IMR-90 (cell line): ENCODE measurements around the gene STAM.

Experiments used
- BHLHE40 ChIP-seq: fragments of 150-350 bp; IDR thresholded peaks from 2 replicates; pipeline ENCODE4 v1.6.1; 2016; ENCODE audit warnings: mild to moderate bottlenecking, low read depth, low read length
- CEBPB ChIP-seq: IDR thresholded peaks from 2 replicates; pipeline ENCODE4 v1.6.1; 2012; ENCODE audit warnings: low read depth, low read length, improper control_type of control experiment
- CHD1 ChIP-seq: IDR thresholded peaks from 2 replicates; pipeline ENCODE4 v1.6.1; 2012; ENCODE audit warnings: low read depth, low read length, improper control_type of control experiment
- FOS ChIP-seq: fragments of 150-350 bp; IDR thresholded peaks from 2 replicates; pipeline ENCODE4 v1.6.1; 2016; ENCODE audit warnings: low read depth, low read length
- MAFK ChIP-seq: IDR thresholded peaks from 2 replicates; pipeline ENCODE4 v1.6.1; 2012; ENCODE audit warnings: low read depth, low read length, improper control_type of control experiment
- MAZ ChIP-seq: IDR thresholded peaks from 2 replicates; pipeline ENCODE4 v1.6.1; 2012; ENCODE audit warnings: low read depth, mild to moderate bottlenecking, low read length, improper control_type of control experiment, moderate library complexity, borderline replicate concordance
- MXI1 ChIP-seq: IDR thresholded peaks from 2 replicates; pipeline ENCODE4 v1.6.1; 2012; ENCODE audit warnings: low read depth, mild to moderate bottlenecking, low read length, moderate library complexity, borderline replicate concordance
- POLR2A ChIP-seq: IDR thresholded peaks from 2 replicates; pipeline ENCODE4 v1.6.1; 2012; ENCODE audit warnings: mild to moderate bottlenecking, low read depth, low read length
- RAD21 ChIP-seq: IDR thresholded peaks from 2 replicates; pipeline ENCODE4 v1.6.1; 2012; ENCODE audit warnings: low read length, improper control_type of control experiment
- RCOR1 ChIP-seq: IDR thresholded peaks from 2 replicates; pipeline ENCODE4 v1.6.1; 2012; ENCODE audit warnings: mild to moderate bottlenecking, low read length, improper control_type of control experiment; ENCODE audit not compliant: insufficient replicate concordance
- SMC3 ChIP-seq: fragments of 150-350 bp; IDR thresholded peaks from 2 replicates; pipeline ENCODE4 v1.6.1; 2016; ENCODE audit warnings: low read depth, mild to moderate bottlenecking, antibody characterized with exemption, low read length, moderate library complexity
- TF ChIP-seq, protein P1 (sequence below): conservative IDR thresholded peaks from 2 replicates; pipeline ENCODE4 v1.5.1; 2012; ENCODE audit warnings: mild to moderate bottlenecking, low read depth, low read length, improper control_type of control experiment
- TF ChIP-seq, protein P2 (sequence below): fragments of 150-350 bp; IDR thresholded peaks from 2 replicates; pipeline ENCODE4 v1.6.1; 2017; ENCODE audit warnings: mild to moderate bottlenecking, antibody characterized with exemption, low read length, low read depth
- TF ChIP-seq, protein P3 (sequence below): fragments of 150-350 bp; IDR thresholded peaks from 2 replicates; pipeline ENCODE4 v1.6.1; 2016; ENCODE audit warnings: low read depth, mild to moderate bottlenecking, low read length, moderate library complexity, borderline replicate concordance

DNA sequence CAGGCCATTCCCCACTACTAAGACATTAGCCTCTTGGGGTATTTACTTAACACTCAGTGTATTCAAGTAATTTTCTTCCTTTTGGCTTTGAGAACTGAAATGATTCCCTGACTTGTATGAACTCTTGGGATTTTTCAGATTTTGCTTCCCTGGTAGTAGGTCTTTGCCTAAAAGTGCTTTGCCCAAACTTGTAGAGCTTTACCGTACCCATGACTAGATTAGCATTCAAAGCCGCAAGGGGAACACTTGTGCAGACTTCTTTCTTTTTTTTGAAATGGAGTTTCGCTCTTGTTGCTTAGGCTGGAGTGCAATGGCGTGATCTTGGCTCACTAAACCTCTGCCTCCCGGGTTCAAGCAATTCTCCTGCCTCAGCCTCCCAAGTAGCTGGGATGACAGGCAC is 6.1 kb upstream of the STAM start:
- TF ChIP-seq, protein P1, sequence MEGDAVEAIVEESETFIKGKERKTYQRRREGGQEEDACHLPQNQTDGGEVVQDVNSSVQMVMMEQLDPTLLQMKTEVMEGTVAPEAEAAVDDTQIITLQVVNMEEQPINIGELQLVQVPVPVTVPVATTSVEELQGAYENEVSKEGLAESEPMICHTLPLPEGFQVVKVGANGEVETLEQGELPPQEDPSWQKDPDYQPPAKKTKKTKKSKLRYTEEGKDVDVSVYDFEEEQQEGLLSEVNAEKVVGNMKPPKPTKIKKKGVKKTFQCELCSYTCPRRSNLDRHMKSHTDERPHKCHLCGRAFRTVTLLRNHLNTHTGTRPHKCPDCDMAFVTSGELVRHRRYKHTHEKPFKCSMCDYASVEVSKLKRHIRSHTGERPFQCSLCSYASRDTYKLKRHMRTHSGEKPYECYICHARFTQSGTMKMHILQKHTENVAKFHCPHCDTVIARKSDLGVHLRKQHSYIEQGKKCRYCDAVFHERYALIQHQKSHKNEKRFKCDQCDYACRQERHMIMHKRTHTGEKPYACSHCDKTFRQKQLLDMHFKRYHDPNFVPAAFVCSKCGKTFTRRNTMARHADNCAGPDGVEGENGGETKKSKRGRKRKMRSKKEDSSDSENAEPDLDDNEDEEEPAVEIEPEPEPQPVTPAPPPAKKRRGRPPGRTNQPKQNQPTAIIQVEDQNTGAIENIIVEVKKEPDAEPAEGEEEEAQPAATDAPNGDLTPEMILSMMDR, result no peak
- no peak for TF ChIP-seq POLR2A
- TF ChIP-seq RAD21, result no peak
- no peak for TF ChIP-seq RCOR1
- no peak for TF ChIP-seq CEBPB
- TF ChIP-seq CHD1, result no peak
- TF ChIP-seq MAZ, result no peak
- TF ChIP-seq, protein P2, sequence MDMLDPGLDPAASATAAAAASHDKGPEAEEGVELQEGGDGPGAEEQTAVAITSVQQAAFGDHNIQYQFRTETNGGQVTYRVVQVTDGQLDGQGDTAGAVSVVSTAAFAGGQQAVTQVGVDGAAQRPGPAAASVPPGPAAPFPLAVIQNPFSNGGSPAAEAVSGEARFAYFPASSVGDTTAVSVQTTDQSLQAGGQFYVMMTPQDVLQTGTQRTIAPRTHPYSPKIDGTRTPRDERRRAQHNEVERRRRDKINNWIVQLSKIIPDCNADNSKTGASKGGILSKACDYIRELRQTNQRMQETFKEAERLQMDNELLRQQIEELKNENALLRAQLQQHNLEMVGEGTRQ, result no peak
- no peak for TF ChIP-seq SMC3
- no peak for TF ChIP-seq MAFK
- TF ChIP-seq BHLHE40, result no peak
- no peak for TF ChIP-seq MXI1
- TF ChIP-seq, protein P3, sequence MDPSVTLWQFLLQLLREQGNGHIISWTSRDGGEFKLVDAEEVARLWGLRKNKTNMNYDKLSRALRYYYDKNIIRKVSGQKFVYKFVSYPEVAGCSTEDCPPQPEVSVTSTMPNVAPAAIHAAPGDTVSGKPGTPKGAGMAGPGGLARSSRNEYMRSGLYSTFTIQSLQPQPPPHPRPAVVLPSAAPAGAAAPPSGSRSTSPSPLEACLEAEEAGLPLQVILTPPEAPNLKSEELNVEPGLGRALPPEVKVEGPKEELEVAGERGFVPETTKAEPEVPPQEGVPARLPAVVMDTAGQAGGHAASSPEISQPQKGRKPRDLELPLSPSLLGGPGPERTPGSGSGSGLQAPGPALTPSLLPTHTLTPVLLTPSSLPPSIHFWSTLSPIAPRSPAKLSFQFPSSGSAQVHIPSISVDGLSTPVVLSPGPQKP, result no peak
- TF ChIP-seq FOS, result no peak
